SK-N-SH (cell line): Measurements from ENCODE around the gene CD79A. TPM values are rescaled to one million over a fixed set of nuclear protein-coding genes. Genes with fewer than 3 reads are reported as not detected.

Source experiments
- CTCF ChIA-PET: fragments of 300-600, 350-600 bp; formaldehyde crosslinking; extraction: SDS; loops from one replicate; lab custom pipeline; 2021; lab: Yijun Ruan, JAX
- POLR2A ChIA-PET: fragments of 350-600 bp; sonication (Branson Sonifier 250); formaldehyde crosslinking; extraction: SDS; loops from one replicate; lab custom pipeline; 2020; ENCODE audit warnings: antibody characterized with exemption, inconsistent platforms; lab: Yijun Ruan, JAX
- DNase-seq: peaks from one replicate; pipeline ENCODE4 v3.0.0; 2012
- H2AFZ ChIP-seq: fragments of 200-600 bp; sonication (generic); 2 replicates; pipeline ENCODE4 v1.8.1; 2016; ENCODE audit warnings: antibody characterized with exemption, mild to moderate bottlenecking, low read depth
- H3F3A ChIP-seq: fragments of 200-600 bp; sonication (generic); replicated peaks from 2 replicates; pipeline ENCODE3; 2016; ENCODE audit warnings: antibody characterized with exemption, mild to moderate bottlenecking; ENCODE audit not compliant: insufficient read depth
- H3K27ac ChIP-seq, 2 experiments: fragments of 200-500 bp in 1 of 2; fragments of 200-600 bp in 1 of 2; sonication (Bioruptor generic) in 1 of 2; sonication (generic), shearing (Covaris generic) in 1 of 2; 2 replicates each; pipeline versions ENCODE4 v1.5.1 to v1.6.1; 2014 to 2016; ENCODE audit warnings: low read depth in 2 of 2, inconsistent platforms in 1 of 2, low read length in 1 of 2, mild to moderate bottlenecking in 1 of 2, mixed read lengths in 1 of 2
- H3K27me3 ChIP-seq: fragments of 200-600 bp; sonication (generic), shearing (Covaris generic); 2 replicates; pipeline ENCODE4 v1.6.1; 2016; ENCODE audit warnings: mixed run types; ENCODE audit not compliant: insufficient read depth
- H3K36me3 ChIP-seq, 2 experiments: fragments of 200-500 bp in 1 of 2; fragments of 200-600 bp in 1 of 2; sonication (Bioruptor generic) in 1 of 2; sonication (generic) in 1 of 2; replicated peaks in 1 of 2; 2 replicates each; pipeline versions ENCODE3 to v1.5.1; 2014 to 2016; ENCODE audit warnings: low read length in 1 of 2, mild to moderate bottlenecking in 1 of 2; ENCODE audit not compliant: insufficient read depth in 2 of 2, control insufficient read depth in 1 of 2
- H3K4me1 ChIP-seq, 2 experiments: fragments of 200-500 bp in 1 of 2; fragments of 200-600 bp in 1 of 2; sonication (Bioruptor generic) in 1 of 2; sonication (generic), shearing (Covaris generic) in 1 of 2; 2 replicates each; pipeline versions ENCODE4 v1.5.1 to v1.6.1; 2014 to 2016; ENCODE audit warnings: low read depth in 1 of 2, low read length in 1 of 2, mixed run types in 1 of 2; ENCODE audit not compliant: insufficient read depth in 2 of 2, control insufficient read depth in 1 of 2
- H3K4me2 ChIP-seq: fragments of 200-600 bp; sonication (generic), shearing (Covaris generic); 2 replicates; pipeline ENCODE4 v1.6.1; 2017; ENCODE audit warnings: mixed run types
- H3K4me3 ChIP-seq, 2 experiments: fragments of 200-500 bp in 1 of 2; fragments of 200-600 bp in 1 of 2; sonication (Bioruptor generic) in 1 of 2; sonication (generic), shearing (Covaris generic) in 1 of 2; 2 replicates each; pipeline versions ENCODE4 v1.5.1 to v1.8.1; 2014 to 2016; ENCODE audit warnings: low read depth in 2 of 2, inconsistent platforms in 1 of 2, low read length in 1 of 2, mild to moderate bottlenecking in 1 of 2, mixed read lengths in 1 of 2, moderate library complexity in 1 of 2
- H3K79me2 ChIP-seq: fragments of 200-600 bp; sonication (generic); 2 replicates; pipeline ENCODE4 v1.8.1; 2017; ENCODE audit warnings: mild to moderate bottlenecking; ENCODE audit not compliant: insufficient read depth
- H3K9ac ChIP-seq: fragments of 200-600 bp; sonication (generic); 2 replicates; pipeline ENCODE4 v1.6.1; 2017; ENCODE audit warnings: mixed run types
- H3K9me2 ChIP-seq: fragments of 200-600 bp; sonication (generic); 2 replicates; pipeline ENCODE4 v1.6.1; 2017; ENCODE audit warnings: mixed run types
- H3K9me3 ChIP-seq: fragments of 200-600 bp; sonication (generic); 2 replicates; pipeline ENCODE4 v1.6.1; 2017; ENCODE audit warnings: mixed run types, mild to moderate bottlenecking, moderate library complexity
- H4K20me1 ChIP-seq: fragments of 200-600 bp; sonication (generic); 2 replicates; pipeline ENCODE4 v1.6.1; 2017; ENCODE audit warnings: mild to moderate bottlenecking, mixed run types; ENCODE audit not compliant: insufficient read depth
- ELF1 ChIP-seq: IDR thresholded peaks from 2 replicates; pipeline ENCODE4 v1.4.0; 2012
- EP300 ChIP-seq, 2 experiments: IDR thresholded peaks; 2 replicates each; pipeline versions ENCODE4 v1.4.0 to v1.6.1; 2012; ENCODE audit warnings: borderline replicate concordance in 1 of 2, low read depth in 1 of 2, low read length in 1 of 2
- FOSL2 ChIP-seq: IDR thresholded peaks from 2 replicates; pipeline ENCODE4 v1.4.0; 2012; ENCODE audit warnings: low read depth, mild to moderate bottlenecking, moderate library complexity, borderline replicate concordance
- FOXJ3 ChIP-seq: sonication (generic); formaldehyde crosslinking; IDR thresholded peaks from 2 replicates; pipeline ENCODE4 v1.5.1; 2020; ENCODE audit warnings: mild to moderate bottlenecking, missing genetic modification reagents
- GABPA ChIP-seq: IDR thresholded peaks from 2 replicates; pipeline ENCODE4 v1.4.0; 2012; ENCODE audit warnings: low read depth, mild to moderate bottlenecking
- JUND ChIP-seq: IDR thresholded peaks from 2 replicates; pipeline ENCODE4 v1.4.0; 2012
- MAX ChIP-seq: IDR thresholded peaks from 2 replicates; pipeline ENCODE4 v1.4.0; 2012; ENCODE audit warnings: low read depth
- MEF2A ChIP-seq: IDR thresholded peaks from 2 replicates; pipeline ENCODE4 v1.4.0; 2012; ENCODE audit warnings: low read depth, borderline replicate concordance
- MXI1 ChIP-seq: IDR thresholded peaks from 2 replicates; pipeline ENCODE4 v1.6.1; 2012; ENCODE audit warnings: mild to moderate bottlenecking, low read depth, low read length, improper control_type of control experiment
- NFIC ChIP-seq: IDR thresholded peaks from 2 replicates; pipeline ENCODE4 v1.4.0; 2012; ENCODE audit warnings: borderline replicate concordance
- NRF1 ChIP-seq: IDR thresholded peaks from 2 replicates; pipeline ENCODE4 v1.6.1; 2012; ENCODE audit warnings: low read depth, mild to moderate bottlenecking, low read length
- RAD21 ChIP-seq: IDR thresholded peaks from 2 replicates; pipeline ENCODE4 v1.6.1; 2012; ENCODE audit warnings: mild to moderate bottlenecking, low read length
- RCOR1 ChIP-seq: fragments of 150-350 bp; IDR thresholded peaks from 2 replicates; pipeline ENCODE4 v1.6.1; 2017; ENCODE audit warnings: antibody characterized with exemption, low read length
- SIN3A ChIP-seq: IDR thresholded peaks from 2 replicates; pipeline ENCODE4 v1.6.1; 2012; ENCODE audit warnings: low read depth, mild to moderate bottlenecking, low read length, moderate library complexity, borderline replicate concordance
- TCF12 ChIP-seq: IDR thresholded peaks from 2 replicates; pipeline ENCODE4 v1.4.0; 2012
- TEAD4 ChIP-seq: IDR thresholded peaks from 2 replicates; pipeline ENCODE4 v1.4.0; 2012; ENCODE audit warnings: mild to moderate bottlenecking, borderline replicate concordance; ENCODE audit not compliant: insufficient read depth
- USF2 ChIP-seq: fragments of 150-350 bp; IDR thresholded peaks from 2 replicates; pipeline ENCODE4 v1.6.1; 2017; ENCODE audit warnings: antibody characterized with exemption, low read length, low read depth, borderline replicate concordance
- YY1 ChIP-seq: IDR thresholded peaks from 2 replicates; pipeline ENCODE4 v1.4.0; 2012; ENCODE audit warnings: low read depth, mild to moderate bottlenecking
- WGBS: methylation state at CpG from one replicate; pipeline ENCODE4 v1.1.6; 2017; ENCODE audit warnings: low lambda C conversion rate; 5-methylcytosine and 5-hydroxymethylcytosine counted together
- polyA plus RNA-seq, 3 experiments: library from polyadenylated mRNA; depleted of rRNA; stranded (reverse); fragments of >200 nt; gene quantifications; 2 replicates each; pipeline ENCODE4 v1.2.3, GENCODE V29; 2012
- TF ChIP-seq, protein P1 (sequence below): IDR thresholded peaks from 2 replicates; pipeline ENCODE4; 2012
- TF ChIP-seq, protein P2 (sequence below): fragments of 150-350 bp; IDR thresholded peaks from 2 replicates; pipeline ENCODE4 v1.6.1; 2016; ENCODE audit warnings: mild to moderate bottlenecking, low read depth, low read length

CD79A gene
- polyA plus RNA-seq, 1 of the 3 experiments (the other 2 are of a cell fraction), result 0.20 TPM

- no peaks in the 10 kb centered on the region for H3F3A ChIP-seq
- no peak overlapping the region for H3K4me3 ChIP-seq
- no peak for TF ChIP-seq RCOR1
- no peak for TF ChIP-seq GABPA
- TF ChIP-seq, protein P1, sequence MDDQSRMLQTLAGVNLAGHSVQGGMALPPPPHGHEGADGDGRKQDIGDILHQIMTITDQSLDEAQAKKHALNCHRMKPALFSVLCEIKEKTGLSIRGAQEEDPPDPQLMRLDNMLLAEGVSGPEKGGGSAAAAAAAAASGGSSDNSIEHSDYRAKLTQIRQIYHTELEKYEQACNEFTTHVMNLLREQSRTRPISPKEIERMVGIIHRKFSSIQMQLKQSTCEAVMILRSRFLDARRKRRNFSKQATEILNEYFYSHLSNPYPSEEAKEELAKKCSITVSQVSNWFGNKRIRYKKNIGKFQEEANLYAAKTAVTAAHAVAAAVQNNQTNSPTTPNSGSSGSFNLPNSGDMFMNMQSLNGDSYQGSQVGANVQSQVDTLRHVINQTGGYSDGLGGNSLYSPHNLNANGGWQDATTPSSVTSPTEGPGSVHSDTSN, result no peak
- no peak for TF ChIP-seq MAX
- TF ChIP-seq TCF12, result no peak
- TF ChIP-seq, protein P2, sequence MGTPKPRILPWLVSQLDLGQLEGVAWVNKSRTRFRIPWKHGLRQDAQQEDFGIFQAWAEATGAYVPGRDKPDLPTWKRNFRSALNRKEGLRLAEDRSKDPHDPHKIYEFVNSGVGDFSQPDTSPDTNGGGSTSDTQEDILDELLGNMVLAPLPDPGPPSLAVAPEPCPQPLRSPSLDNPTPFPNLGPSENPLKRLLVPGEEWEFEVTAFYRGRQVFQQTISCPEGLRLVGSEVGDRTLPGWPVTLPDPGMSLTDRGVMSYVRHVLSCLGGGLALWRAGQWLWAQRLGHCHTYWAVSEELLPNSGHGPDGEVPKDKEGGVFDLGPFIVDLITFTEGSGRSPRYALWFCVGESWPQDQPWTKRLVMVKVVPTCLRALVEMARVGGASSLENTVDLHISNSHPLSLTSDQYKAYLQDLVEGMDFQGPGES, result no peak
- TF ChIP-seq FOSL2, result no peak
- TF ChIP-seq RAD21, result no peak
- TF ChIP-seq ELF1, result no peak
- no peak for TF ChIP-seq FOXJ3
- H3K9me2 ChIP-seq, result no peaks in the 10 kb centered on the region
- H3K4me2 ChIP-seq, result no peak overlapping the region
- no peaks in the 10 kb centered on the region for H3K36me3 ChIP-seq
- H3K27ac ChIP-seq, result no peak overlapping the region
- no peaks in the 10 kb centered on the region for H3K79me2 ChIP-seq
- 66% methylated on average over 9 of the region's 12 CpGs for WGBS
- ChIA-PET POLR2A (no interaction called here), CTCF (no interaction called here)
- peaks cover 31% of the 10 kb centered on the region for H3K27me3 ChIP-seq
- no peaks in the 10 kb centered on the region; a peak in 1 of 4 replicates for H3K4me1 ChIP-seq
- no peak for DNase-seq
- H2AFZ ChIP-seq, result no peak overlapping the region
- no peaks in the 10 kb centered on the region for H4K20me1 ChIP-seq
- no peak overlapping the region for H3K9ac ChIP-seq
- no peaks in the 10 kb centered on the region for H3K9me3 ChIP-seq
Observed at GRCh38 chr19:41917676-41918075, 40.6 kb downstream of the CD79A start.

GRCh38 chr19:41918095-41918494 lies 41.0 kb downstream of the CD79A start:
- H3K4me1 ChIP-seq, result no peaks in the 10 kb centered on the region; a peak in 1 of 4 replicates
- H3K79me2 ChIP-seq, result no peaks in the 10 kb centered on the region
- ChIA-PET CTCF (no interaction called here), POLR2A (no interaction called here)
- H4K20me1 ChIP-seq, result no peaks in the 10 kb centered on the region
- H3K9me3 ChIP-seq, result no peaks in the 10 kb centered on the region
- H3K27ac ChIP-seq, result no peak overlapping the region
- 74% methylated on average over 6 of the region's 6 CpGs for WGBS
- no peaks in the 10 kb centered on the region for H3K9me2 ChIP-seq
- no peak overlapping the region for H3K4me3 ChIP-seq
- H3K4me2 ChIP-seq, result no peak overlapping the region
- no peaks in the 10 kb centered on the region for H3K36me3 ChIP-seq
- TF ChIP-seq NRF1 (no peak), EP300 (IDR thresholded peaks at IDR 0.05; ENCODE audit: borderline replicate concordance in 1 of 2, low read depth in 1 of 2, low read length in 1 of 2) (no peak), YY1 (no peak), USF2 (no peak), RAD21 (no peak), JUND (no peak), FOSL2 (no peak), MXI1 (no peak), NFIC (no peak), TEAD4 (no peak), MEF2A (no peak), SIN3A (no peak), GABPA (no peak), RCOR1 (no peak)
- TF ChIP-seq, protein P1, result no peak
- peaks cover 29% of the 10 kb centered on the region for H3K27me3 ChIP-seq
- no peak overlapping the region for H3K9ac ChIP-seq
- no peak overlapping the region for H2AFZ ChIP-seq
- H3F3A ChIP-seq, result no peaks in the 10 kb centered on the region
- no peak for DNase-seq
